ENCODE measurements around the gene RIC3. TPM values are rescaled to one million over a fixed set of nuclear protein-coding genes. Genes with fewer than 3 reads are reported as not detected.

The RIC3 gene
- total RNA-seq, 4 donors from 2014 or later = 7.9 to 28.4 (median 18.5) TPM

DNA sequence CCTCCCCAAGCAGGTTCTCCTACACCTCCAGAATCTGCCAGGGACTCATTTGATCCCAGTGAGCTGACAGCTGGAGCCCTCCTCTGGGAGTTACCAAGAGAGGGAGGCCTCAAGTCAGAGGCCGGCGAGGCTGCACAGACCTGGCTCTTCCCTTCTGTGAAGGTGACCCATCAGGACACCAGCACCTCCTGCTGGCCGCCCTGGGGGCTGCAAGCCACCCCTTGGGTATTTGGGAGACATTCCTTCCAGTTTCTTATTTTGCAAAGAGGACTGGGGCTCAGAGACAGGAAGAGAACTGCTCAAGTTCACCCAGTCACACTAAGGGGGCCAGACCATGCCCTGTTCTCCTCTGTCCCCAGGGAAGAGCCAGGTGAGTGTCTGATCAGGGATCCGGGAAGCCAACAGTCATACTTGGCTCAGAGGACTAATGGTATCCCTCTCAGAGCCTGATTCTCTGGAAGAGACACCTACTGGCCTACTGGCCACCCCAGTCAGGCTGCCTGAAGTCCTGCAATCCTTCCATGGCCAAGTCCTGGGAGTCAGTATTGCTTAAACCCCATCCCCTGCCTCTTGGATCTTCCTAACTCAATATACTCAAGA is 40.5 kb upstream of the RIC3 start:
- Histone ChIP-seq H3K4me3 (no peak overlapping the region), H3K36me3 (no peaks in the 10 kb centered on the region), H3K4me1 (no peaks in the 10 kb centered on the region), H3K27me3 (no peaks in the 10 kb centered on the region), H3K9me3 (no peaks in the 10 kb centered on the region), H3K27ac (no peak overlapping the region)
- intact Hi-C loops (cut with DNase I; ENCODE audit: low total_unique reads) = no loop called here
- DNase-seq = no peak
- TF ChIP-seq POLR2A (IDR thresholded peaks at IDR 0.05) = no peak
- no peak for TF ChIP-seq CTCF (IDR thresholded peaks at IDR 0.05)

DNA sequence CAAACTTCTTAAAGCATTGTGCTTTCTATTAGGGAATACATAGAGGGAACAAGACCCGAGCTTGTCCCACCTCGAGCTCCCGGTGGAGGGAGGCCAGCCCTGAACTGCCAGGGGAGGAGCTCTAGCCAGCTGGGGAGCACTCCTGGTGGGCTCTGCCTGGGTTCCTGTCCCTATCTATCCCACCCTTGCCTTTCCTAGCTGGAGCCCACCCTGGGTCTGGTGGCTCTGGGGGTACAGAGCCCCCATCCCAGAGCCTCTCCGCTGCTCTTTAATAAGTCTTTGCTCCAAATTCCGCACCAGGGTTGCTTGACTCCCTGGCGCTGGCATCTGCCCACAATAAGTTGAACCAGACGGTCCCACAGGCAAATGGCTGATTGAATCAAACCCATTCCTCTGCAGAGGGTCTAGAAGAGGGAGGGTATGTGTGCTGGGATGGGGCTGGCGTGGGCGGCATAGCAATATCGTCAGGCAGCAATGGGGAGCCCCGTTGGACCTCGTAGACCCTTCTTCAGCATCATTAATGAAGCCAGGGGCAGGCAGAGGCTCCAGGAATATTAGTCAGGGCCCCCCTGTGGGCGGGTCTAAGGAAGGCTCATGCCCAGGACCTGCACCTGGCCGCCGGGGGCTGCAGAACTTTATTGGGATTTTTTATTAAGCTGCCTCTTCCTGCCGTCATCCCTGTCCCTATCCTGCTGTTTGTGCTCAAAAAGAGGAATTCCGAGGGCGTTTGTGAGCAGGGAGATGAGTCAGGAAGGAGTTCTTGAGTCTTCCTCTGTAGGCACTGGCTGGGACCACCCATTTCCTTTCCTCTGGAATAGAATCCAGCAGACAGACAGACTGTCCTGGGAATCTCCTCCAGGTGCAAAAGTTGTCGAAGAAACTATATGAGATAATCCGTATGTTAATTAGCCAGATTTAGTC is 38.5 kb upstream of the RIC3 start:
- H3K27me3 ChIP-seq = no peaks in the 10 kb centered on the region
- DNase-seq = no peak
- no peaks in the 10 kb centered on the region for H3K9me3 ChIP-seq
- no peak overlapping the region for H3K4me3 ChIP-seq
- intact Hi-C loops (cut with DNase I; ENCODE audit: low total_unique reads) = no loop called here
- no peaks in the 10 kb centered on the region for H3K4me1 ChIP-seq
- no peak overlapping the region for H3K27ac ChIP-seq
- no peaks in the 10 kb centered on the region for H3K36me3 ChIP-seq
- no peak for TF ChIP-seq POLR2A (IDR thresholded peaks at IDR 0.05)
- TF ChIP-seq CTCF (IDR thresholded peaks at IDR 0.05) = no peak

GRCh38 chr11:8206251-8207079 is 37.6 kb upstream of the RIC3 start:
- Histone ChIP-seq H3K27me3 (no peaks in the 10 kb centered on the region), H3K9me3 (no peaks in the 10 kb centered on the region), H3K36me3 (no peaks in the 10 kb centered on the region), H3K27ac (no peak overlapping the region), H3K4me3 (no peak overlapping the region), H3K4me1 (no peaks in the 10 kb centered on the region)
- DNase-seq = no peak
- TF ChIP-seq CTCF (IDR thresholded peaks at IDR 0.05) (no peak), POLR2A (IDR thresholded peaks at IDR 0.05) (no peak)
- intact Hi-C loops (cut with DNase I; ENCODE audit: low total_unique reads) = no loop called here

- no peaks in the 10 kb centered on the region for H3K4me1 ChIP-seq
- intact Hi-C loops (cut with DNase I; ENCODE audit: low total_unique reads) = no loop called here
- no peak for TF ChIP-seq POLR2A (IDR thresholded peaks at IDR 0.05)
- no peak for TF ChIP-seq CTCF (IDR thresholded peaks at IDR 0.05)
These were observed 36.7 kb upstream of the RIC3 start for GRCh38 chr11:8205566-8205965.

More at GRCh38 chr11:8205566-8205965, 36.7 kb upstream of the RIC3 start:
- DNase-seq = no peak
- Histone ChIP-seq H3K9me3 (no peaks in the 10 kb centered on the region), H3K27me3 (no peaks in the 10 kb centered on the region), H3K4me3 (no peak overlapping the region), H3K27ac (no peak overlapping the region), H3K36me3 (no peaks in the 10 kb centered on the region)

Measured in uterus (tissue), 4 donors.